ENCODE results near the gene BCOR.

Gene BCOR

GRCh38 chrX:40078489-40079227 is 19.1 kb downstream of the BCOR start:
- no peaks in the 10 kb centered on the region for H3K27me3 ChIP-seq (ENCODE audit: insufficient read depth, poor library complexity, severe bottlenecking)
- peaks cover 4% of the 10 kb centered on the region; the same call in 1 of the 2 replicates for H3K36me3 ChIP-seq (ENCODE audit: low read depth)
- DNase-seq (ENCODE audit: low spot score): no peak
- no peaks in the 10 kb centered on the region for H3K9me3 ChIP-seq (ENCODE audit: severe bottlenecking)
- no peak overlapping the region for H3K27ac ChIP-seq (ENCODE audit: poor library complexity, severe bottlenecking)
- no peak for TF ChIP-seq CTCF (IDR thresholded peaks at IDR 0.05; ENCODE audit: poor library complexity, severe bottlenecking)
- no peaks in the 10 kb centered on the region for H3K4me1 ChIP-seq (ENCODE audit: insufficient read depth, poor library complexity, severe bottlenecking)
- no peak for ATAC-seq (ENCODE audit: low read depth)
- H3K4me3 ChIP-seq (ENCODE audit: severe bottlenecking): no peak overlapping the region

- no peak overlapping the region for H3K27ac ChIP-seq (ENCODE audit: poor library complexity, severe bottlenecking)
- ATAC-seq (ENCODE audit: low read depth) (no peak), DNase-seq (ENCODE audit: low spot score) (no peak)
- no peaks in the 10 kb centered on the region for H3K9me3 ChIP-seq (ENCODE audit: severe bottlenecking)
- no peaks in the 10 kb centered on the region for H3K4me1 ChIP-seq (ENCODE audit: insufficient read depth, poor library complexity, severe bottlenecking)
- peaks cover 6% of the 10 kb centered on the region for H3K36me3 ChIP-seq (ENCODE audit: low read depth)
- no peak overlapping the region for H3K4me3 ChIP-seq (ENCODE audit: severe bottlenecking)
- no peaks in the 10 kb centered on the region for H3K27me3 ChIP-seq (ENCODE audit: insufficient read depth, poor library complexity, severe bottlenecking)
- no peak for TF ChIP-seq CTCF (IDR thresholded peaks at IDR 0.05; ENCODE audit: poor library complexity, severe bottlenecking)
Observed at GRCh38 chrX:40077906-40078305, 19.9 kb downstream of the BCOR start.

- H3K4me1 ChIP-seq (ENCODE audit: insufficient read depth, poor library complexity, severe bottlenecking): no peaks in the 10 kb centered on the region
- peaks cover 14% of the 10 kb centered on the region for H3K36me3 ChIP-seq (ENCODE audit: low read depth)
- DNase-seq (ENCODE audit: low spot score): no peak
Observed at GRCh38 chrX:40076750-40077575, 20.8 kb downstream of the BCOR start.

GRCh38 chrX:40074959-40075332 is 22.8 kb downstream of the BCOR start:
- no peak for TF ChIP-seq CTCF (IDR thresholded peaks at IDR 0.05; ENCODE audit: poor library complexity, severe bottlenecking)
- no peak overlapping the region for H3K4me3 ChIP-seq (ENCODE audit: severe bottlenecking)
- H3K36me3 ChIP-seq (ENCODE audit: low read depth): peaks cover 30% of the 10 kb centered on the region
- DNase-seq (ENCODE audit: low spot score): no peak
- no peak for ATAC-seq (ENCODE audit: low read depth)
- no peaks in the 10 kb centered on the region for H3K27me3 ChIP-seq (ENCODE audit: insufficient read depth, poor library complexity, severe bottlenecking)
- H3K27ac ChIP-seq (ENCODE audit: poor library complexity, severe bottlenecking): no peak overlapping the region
- H3K9me3 ChIP-seq (ENCODE audit: severe bottlenecking): no peaks in the 10 kb centered on the region
- H3K4me1 ChIP-seq (ENCODE audit: insufficient read depth, poor library complexity, severe bottlenecking): no peaks in the 10 kb centered on the region

More at GRCh38 chrX:40076750-40077575, 20.8 kb downstream of the BCOR start:
- no peak overlapping the region for H3K27ac ChIP-seq (ENCODE audit: poor library complexity, severe bottlenecking)
- no peak for TF ChIP-seq CTCF (IDR thresholded peaks at IDR 0.05; ENCODE audit: poor library complexity, severe bottlenecking)
- no peak for ATAC-seq (ENCODE audit: low read depth)
- no peak overlapping the region for H3K4me3 ChIP-seq (ENCODE audit: severe bottlenecking)
- no peaks in the 10 kb centered on the region for H3K27me3 ChIP-seq (ENCODE audit: insufficient read depth, poor library complexity, severe bottlenecking)
- no peaks in the 10 kb centered on the region for H3K9me3 ChIP-seq (ENCODE audit: severe bottlenecking)

Measured in RWPE2 (cell line).